GOT3 (cell line): ENCODE data around the gene PPCDC.

Experiments used
- DNase-seq: peaks from one replicate; lab custom pipeline; 2025; ENCODE audit warnings: mixed read lengths; lab: John Stamatoyannopoulos, UW

Gene PPCDC

GRCh38 chr15:75016431-75016830 lies 7.0 kb upstream of the PPCDC start:
- DNase-seq: no peak

GRCh38 chr15:75019916-75020315 lies 3.5 kb upstream of the PPCDC start:
- DNase-seq: no peak

DNA sequence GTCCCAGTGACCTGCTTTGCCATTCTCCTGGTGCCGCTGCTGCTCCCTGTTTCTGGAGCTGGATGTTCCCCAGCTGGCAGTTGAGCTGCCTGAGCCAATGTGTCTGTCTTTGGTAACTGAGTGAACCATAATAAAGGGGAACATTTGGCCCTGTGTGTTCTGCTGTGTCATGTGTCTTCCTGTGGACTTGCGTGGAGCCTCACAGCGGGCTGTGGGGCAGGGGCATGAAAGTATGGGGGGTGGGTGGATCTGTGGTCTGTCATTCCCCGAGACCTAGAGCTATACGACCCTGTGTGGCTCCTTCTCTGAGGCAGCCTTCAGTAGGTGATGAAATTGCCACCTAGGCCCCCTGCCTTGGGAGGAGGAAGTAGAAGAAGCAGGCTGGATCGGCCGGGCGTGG lies 2.0 kb upstream of the PPCDC start:
- DNase-seq: no peak

GRCh38 chr15:75022783-75023180 lies 608 bp upstream of the PPCDC start:
- DNase-seq: no peak

DNA sequence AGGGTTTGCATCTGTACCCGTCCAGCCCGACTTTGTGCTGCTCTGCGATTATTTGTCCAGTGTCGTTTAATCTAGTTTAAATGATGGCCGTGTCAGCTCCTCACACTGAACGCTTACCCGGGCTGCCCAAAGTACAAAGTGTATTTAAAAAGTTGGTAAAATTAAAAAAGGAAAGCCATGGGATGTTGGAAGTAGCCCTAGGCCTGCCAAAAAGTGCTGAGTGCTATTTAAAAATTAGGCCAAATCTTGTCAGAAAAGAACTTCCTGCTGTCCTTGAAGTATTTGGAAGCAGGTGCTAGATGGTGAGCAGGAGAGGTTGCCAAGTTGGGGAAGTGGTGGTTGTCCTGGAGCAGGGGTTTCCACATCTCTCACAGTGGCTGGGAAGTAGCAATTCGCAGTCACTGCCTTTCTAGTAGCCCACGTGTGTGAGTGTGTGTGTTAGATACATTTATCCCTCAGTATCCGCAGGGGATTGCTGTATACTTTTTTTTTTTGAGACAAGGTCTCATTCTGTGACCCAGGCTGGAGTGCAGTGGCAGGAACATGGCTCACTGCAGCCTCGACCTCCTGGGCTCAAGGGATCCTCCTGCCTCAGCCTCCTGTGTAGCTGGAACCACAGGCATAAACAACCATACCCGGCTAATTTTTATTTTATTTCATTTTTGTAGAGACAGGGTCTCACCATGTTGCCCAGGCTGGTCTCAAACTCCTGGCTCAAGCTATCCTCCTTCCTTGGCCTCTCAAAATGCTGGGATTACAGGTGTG lies 664 bp downstream of the PPCDC start:
- DNase-seq: no peak

- no peak for DNase-seq
Observed at GRCh38 chr15:75025107-75025506, 1.7 kb downstream of the PPCDC start.

GRCh38 chr15:75025548-75026260 lies 2.3 kb downstream of the PPCDC start:
- no peak for DNase-seq

- DNase-seq: no peak
Observed at GRCh38 chr15:75027551-75027950, 4.2 kb downstream of the PPCDC start.

GRCh38 chr15:75028991-75029377 lies 5.6 kb downstream of the PPCDC start:
- no peak for DNase-seq

DNA sequence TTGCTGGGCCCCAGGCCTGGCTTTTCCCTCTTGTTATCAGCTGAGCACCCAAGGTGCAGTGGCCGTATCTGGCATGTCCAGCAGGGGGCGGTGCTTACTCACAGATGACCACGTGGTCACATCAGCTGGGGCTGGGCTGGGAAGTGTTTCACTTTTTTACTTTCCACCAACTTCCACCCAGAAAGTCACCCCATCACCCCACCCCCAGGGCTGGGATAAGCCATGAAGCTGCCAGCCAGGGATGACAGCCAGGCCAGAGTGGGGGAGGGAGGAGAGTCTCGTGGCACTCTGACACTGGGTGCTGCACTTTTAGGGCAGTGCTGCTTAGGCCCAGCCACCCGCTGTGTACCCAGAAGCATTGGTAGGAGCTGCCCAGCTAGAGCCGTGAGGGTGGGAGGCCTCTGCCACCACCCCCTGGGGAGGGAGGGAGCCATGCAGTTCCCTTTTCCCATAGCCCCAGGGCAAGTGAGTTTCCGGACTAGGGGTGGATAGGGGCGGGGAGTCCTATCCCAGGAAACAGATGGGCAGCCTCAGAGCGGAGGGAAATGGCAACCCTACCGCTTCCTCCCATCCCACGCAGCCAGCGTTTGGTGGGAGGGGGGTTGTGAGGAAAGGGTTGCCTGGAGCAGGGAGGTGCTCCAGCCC lies 6.1 kb downstream of the PPCDC start:
- peak; percentile 70 for DNase-seq

- no peak for DNase-seq
Observed at GRCh38 chr15:75030023-75030413, 6.6 kb downstream of the PPCDC start.

DNA sequence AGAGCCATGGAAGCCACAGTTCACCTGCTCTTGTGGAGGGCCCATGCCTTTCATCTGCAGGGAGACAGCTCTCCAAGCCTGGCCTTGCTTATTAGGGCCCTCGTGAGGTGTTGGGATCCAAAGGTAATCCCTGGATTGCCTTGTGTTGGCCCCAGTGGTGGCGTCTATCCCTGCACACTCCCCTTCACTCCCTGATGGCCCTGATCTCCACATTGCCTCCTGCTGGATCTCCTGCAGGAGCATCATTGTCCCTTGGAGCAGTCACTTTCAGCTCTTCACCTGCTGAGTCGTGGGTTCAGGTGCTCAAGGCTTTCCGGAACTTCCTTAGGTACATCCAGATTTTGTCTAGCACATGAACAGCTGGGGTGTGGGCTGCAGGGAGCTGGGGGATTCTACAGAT lies 7.0 kb downstream of the PPCDC start:
- no peak for DNase-seq

DNA sequence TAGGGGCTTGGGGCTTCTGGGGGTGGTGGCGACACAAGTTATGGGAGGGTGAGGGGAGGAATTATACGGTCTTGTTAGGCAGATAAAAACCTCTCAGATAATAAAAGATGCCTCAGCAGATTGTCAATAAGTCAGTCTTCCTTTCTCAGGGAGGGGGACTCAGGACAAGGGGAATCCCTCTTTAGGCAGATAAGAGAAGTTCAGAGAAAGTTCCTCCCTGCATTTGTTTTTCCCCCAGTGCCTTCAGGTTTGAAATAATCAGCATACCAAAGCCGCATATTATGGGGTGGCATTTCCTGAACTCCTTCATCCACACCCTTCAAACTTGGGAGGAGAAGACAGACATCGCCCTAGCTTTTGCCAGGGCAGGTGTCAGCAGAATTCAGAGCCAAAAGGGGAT lies 8.5 kb downstream of the PPCDC start:
- DNase-seq: no peak

GRCh38 chr15:75032395-75032794 lies 9.0 kb downstream of the PPCDC start:
- no peak for DNase-seq

DNA sequence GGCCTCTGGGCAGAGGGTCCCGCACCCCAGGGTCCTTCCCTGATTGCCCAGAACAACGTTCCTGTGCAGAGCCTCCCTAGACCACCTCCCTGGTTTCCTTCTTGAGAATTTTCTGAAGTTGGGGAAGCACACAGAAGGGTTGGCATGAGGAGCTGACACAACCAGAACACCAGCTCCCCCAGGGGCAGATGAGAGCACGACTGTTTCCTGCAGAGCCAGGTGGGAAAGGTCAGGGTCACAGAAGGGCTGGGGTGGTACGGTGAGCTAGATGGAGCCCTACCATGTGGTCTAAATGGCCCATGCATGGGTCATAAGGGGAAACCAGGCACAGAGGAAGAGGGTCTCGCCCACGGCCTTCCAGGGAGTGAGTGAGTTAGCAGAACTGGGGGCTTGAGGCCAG lies 10.4 kb downstream of the PPCDC start:
- DNase-seq: no peak

DNA sequence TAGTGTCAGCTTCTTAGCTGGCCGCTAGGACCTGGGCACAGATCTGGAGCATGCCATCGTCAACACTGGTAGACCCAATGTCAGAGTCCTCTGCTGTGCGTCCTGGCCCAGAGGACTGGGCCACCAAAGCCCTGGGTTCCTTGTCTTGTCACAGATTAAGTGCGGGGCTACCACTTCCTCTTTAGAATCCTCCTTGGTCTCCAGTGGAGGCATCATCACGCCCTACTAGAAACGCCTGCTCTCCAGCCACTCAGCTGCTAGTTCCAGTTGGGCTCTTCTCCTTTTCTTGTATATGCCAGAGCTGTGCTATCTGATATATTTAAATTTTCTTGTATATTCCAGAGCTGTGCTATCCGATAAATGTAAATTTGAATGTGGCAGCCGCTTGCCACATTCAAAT lies 11.2 kb downstream of the PPCDC start:
- no peak for DNase-seq

DNA sequence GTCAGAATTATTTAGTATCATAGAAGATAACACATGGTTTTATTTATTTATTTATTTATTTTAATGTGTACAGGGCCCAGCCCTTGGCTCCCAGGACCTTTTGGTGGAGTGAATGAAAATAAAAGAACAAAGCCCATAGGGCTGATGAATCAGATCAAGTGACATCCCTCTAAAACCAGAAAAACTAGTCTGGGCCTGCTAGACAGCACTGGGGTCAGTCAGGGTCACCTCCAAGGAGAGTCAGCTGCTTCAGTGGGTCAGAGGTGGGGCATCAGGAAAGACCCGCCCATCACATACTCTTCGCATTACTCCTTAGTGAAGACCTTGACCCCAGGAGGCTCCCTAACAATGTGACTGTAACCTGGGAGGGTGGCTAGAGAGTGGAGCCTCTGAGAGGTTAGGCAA lies 12.8 kb downstream of the PPCDC start:
- DNase-seq: no peak

DNA sequence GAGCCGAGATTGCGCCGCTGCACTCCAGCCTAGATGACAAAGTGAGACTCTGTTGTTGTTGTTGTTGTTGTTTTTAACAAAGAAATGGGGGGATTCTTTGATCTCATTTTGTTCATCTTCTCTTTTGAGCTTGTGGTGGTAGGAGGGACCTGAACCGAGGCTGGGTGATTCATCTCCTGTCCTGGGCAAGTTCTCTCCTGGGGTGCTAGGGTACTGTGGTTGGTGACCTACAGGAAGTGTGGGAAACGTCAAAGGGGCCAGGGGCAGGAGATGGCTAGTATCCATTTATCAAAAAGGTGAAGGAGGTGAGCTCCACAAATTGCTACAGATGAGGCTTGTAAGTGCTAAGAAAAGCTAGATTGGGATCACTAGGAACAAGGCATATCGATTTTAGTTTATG lies 14.3 kb downstream of the PPCDC start:
- DNase-seq: no peak

DNA sequence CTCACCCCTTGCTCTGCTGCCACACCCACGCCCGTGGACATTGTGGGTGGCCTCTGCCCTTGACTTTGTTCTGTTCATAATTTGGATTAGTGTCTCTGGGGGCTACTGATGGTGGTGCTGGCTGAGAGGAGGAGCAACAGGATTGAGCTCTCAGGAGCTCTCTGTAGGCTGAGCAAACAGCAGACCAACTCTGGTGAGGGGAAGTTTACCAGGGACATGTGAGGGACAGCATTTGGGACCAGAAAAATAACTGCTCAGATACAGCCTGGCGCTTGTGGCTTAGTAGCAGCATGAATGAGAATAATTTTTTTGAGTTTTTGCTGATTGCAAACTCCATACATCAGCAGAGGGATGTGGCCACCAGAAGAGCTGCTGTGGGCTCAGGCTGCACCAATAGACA lies 14.8 kb downstream of the PPCDC start:
- no peak for DNase-seq

DNA sequence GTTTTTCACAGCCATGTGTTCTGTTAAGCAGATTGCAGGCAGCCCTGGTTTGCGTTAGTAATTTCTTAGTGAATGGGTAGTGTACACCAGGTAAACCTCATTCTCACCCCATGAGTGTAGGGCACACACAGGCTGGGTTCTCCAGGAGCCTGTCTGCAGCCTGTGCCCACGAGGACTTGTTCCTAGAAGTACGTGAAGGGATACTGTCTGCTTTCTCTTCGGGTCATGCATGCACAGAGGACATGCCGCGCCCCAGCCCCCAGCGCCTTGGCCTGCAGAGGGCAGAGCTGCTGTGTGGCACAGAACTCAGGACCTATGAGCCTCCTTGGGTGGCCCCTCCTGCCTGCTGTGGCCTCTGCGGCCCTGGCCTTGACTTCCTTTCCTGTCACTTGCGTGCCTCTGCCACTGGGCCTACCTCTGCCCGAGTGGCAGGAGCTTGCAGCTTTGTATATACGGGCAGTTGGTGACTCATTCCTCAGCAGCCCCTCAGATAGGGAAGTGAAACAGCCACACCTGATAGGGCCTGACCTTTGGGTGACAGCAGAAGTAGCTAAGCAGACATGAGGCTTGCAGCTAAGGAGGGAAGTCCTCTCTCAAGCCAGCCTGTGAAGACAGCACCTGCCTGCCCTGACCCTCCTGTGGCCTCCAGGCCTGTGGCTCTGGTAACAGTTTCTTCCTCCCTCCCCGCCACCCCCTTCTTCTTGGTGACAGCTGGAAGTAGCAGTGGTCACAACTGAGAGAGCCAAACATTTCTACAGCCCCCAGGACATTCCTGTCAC lies 19.5 kb downstream of the PPCDC start:
- DNase-seq: no peak

GRCh38 chr15:75043509-75044257 lies 20.3 kb downstream of the PPCDC start:
- peak; percentile 34 for DNase-seq
